Measurements from ENCODE around the gene CARMIL3.
A peak's percentile ranks its signal among the peaks of the same experiment; 100 is the strongest.
"Not testable (repeated sequence)": the region's sequence is repeated elsewhere in the genome, so short reads cannot be mapped to it uniquely, and the experiment has no call there.

The CARMIL3 gene

GRCh38 chr14:24019944-24020343 is 31.9 kb upstream of the CARMIL3 start:
- not testable (repeated sequence) for DNase-seq (ENCODE audit: extremely low read depth, insufficient read length); H3K27me3 ChIP-seq (replicated peaks; ENCODE audit: control insufficient read depth, insufficient read depth, low read length); H3K36me3 ChIP-seq (ENCODE audit: control insufficient read depth, insufficient read depth, low read length); H3K4me3 ChIP-seq (replicated peaks; ENCODE audit: low read depth, low read length)
- TF ChIP-seq CTCF (IDR thresholded peaks at IDR 0.05; ENCODE audit: insufficient read depth, low read length, poor library complexity, severe bottlenecking): peak; percentile 12

GRCh38 chr14:24020520-24020919 is 31.3 kb upstream of the CARMIL3 start:
- not testable (repeated sequence) for H3K27me3 ChIP-seq (replicated peaks; ENCODE audit: control insufficient read depth, insufficient read depth, low read length)

GRCh38 chr14:24024939-24025418 is 26.8 kb upstream of the CARMIL3 start:
- not testable (repeated sequence) for H3K36me3 ChIP-seq (ENCODE audit: control insufficient read depth, insufficient read depth, low read length)

More at GRCh38 chr14:24020520-24020919, 31.3 kb upstream of the CARMIL3 start:
- H3K36me3 ChIP-seq (ENCODE audit: control insufficient read depth, insufficient read depth, low read length); H3K4me3 ChIP-seq (replicated peaks; ENCODE audit: low read depth, low read length); DNase-seq (ENCODE audit: extremely low read depth, insufficient read length): not testable (repeated sequence)

GRCh38 chr14:24029687-24030086 is 22.1 kb upstream of the CARMIL3 start:
- H3K27me3 ChIP-seq (replicated peaks; ENCODE audit: control insufficient read depth, insufficient read depth, low read length); DNase-seq (ENCODE audit: extremely low read depth, insufficient read length); H3K4me3 ChIP-seq (replicated peaks; ENCODE audit: low read depth, low read length); H3K36me3 ChIP-seq (ENCODE audit: control insufficient read depth, insufficient read depth, low read length): not testable (repeated sequence)

More at GRCh38 chr14:24024939-24025418, 26.8 kb upstream of the CARMIL3 start:
- not testable (repeated sequence) for H3K27me3 ChIP-seq (replicated peaks; ENCODE audit: control insufficient read depth, insufficient read depth, low read length); H3K4me3 ChIP-seq (replicated peaks; ENCODE audit: low read depth, low read length); DNase-seq (ENCODE audit: extremely low read depth, insufficient read length)

- not testable (repeated sequence) for DNase-seq (ENCODE audit: extremely low read depth, insufficient read length); H3K27me3 ChIP-seq (replicated peaks; ENCODE audit: control insufficient read depth, insufficient read depth, low read length); H3K36me3 ChIP-seq (ENCODE audit: control insufficient read depth, insufficient read depth, low read length); H3K4me3 ChIP-seq (replicated peaks; ENCODE audit: low read depth, low read length)
Measured at GRCh38 chr14:24031331-24031730, 20.5 kb upstream of the CARMIL3 start.

- Histone ChIP-seq H3K4me3 (replicated peaks; ENCODE audit: low read depth, low read length) (no peak overlapping the region), H3K36me3 (ENCODE audit: control insufficient read depth, insufficient read depth, low read length) (no peaks in the 10 kb centered on the region), H3K27me3 (replicated peaks; ENCODE audit: control insufficient read depth, insufficient read depth, low read length) (no peaks in the 10 kb centered on the region)
- no peak for TF ChIP-seq CTCF (IDR thresholded peaks at IDR 0.05; ENCODE audit: insufficient read depth, low read length, poor library complexity, severe bottlenecking)
- no peak for DNase-seq (ENCODE audit: extremely low read depth, insufficient read length)
Measured at GRCh38 chr14:24032727-24033418, 18.9 kb upstream of the CARMIL3 start.

GRCh38 chr14:24035769-24036168 is 16.0 kb upstream of the CARMIL3 start:
- DNase-seq (ENCODE audit: extremely low read depth, insufficient read length); H3K27me3 ChIP-seq (replicated peaks; ENCODE audit: control insufficient read depth, insufficient read depth, low read length); H3K36me3 ChIP-seq (ENCODE audit: control insufficient read depth, insufficient read depth, low read length): not testable (repeated sequence)
- peak overlapping the region; percentile 70 for H3K4me3 ChIP-seq (replicated peaks; ENCODE audit: low read depth, low read length)

- no peaks in the 10 kb centered on the region for H3K27me3 ChIP-seq (replicated peaks; ENCODE audit: control insufficient read depth, insufficient read depth, low read length)
- TF ChIP-seq CTCF (IDR thresholded peaks at IDR 0.05; ENCODE audit: insufficient read depth, low read length, poor library complexity, severe bottlenecking): peak; percentile 84
- DNase-seq (ENCODE audit: extremely low read depth, insufficient read length): peak; percentile 66
- no peaks in the 10 kb centered on the region for H3K36me3 ChIP-seq (ENCODE audit: control insufficient read depth, insufficient read depth, low read length)
- peak overlapping the region; percentile 70 for H3K4me3 ChIP-seq (replicated peaks; ENCODE audit: low read depth, low read length)
Measured at GRCh38 chr14:24036169-24036962, 15.4 kb upstream of the CARMIL3 start.

- H3K36me3 ChIP-seq (ENCODE audit: control insufficient read depth, insufficient read depth, low read length); H3K27me3 ChIP-seq (replicated peaks; ENCODE audit: control insufficient read depth, insufficient read depth, low read length); DNase-seq (ENCODE audit: extremely low read depth, insufficient read length): not testable (repeated sequence)
- H3K4me3 ChIP-seq (replicated peaks; ENCODE audit: low read depth, low read length): peak overlapping the region; percentile 70
Measured at GRCh38 chr14:24036963-24037657, 14.7 kb upstream of the CARMIL3 start.

Data from GM06990 (cell line).